Karpas-422 (cell line): Measurements from ENCODE around the gene AGPAT2. TPM values are rescaled to one million over a fixed set of nuclear protein-coding genes. Genes with fewer than 3 reads are reported as not detected.

Source experiments
- DNase-seq: peaks from one replicate; pipeline ENCODE4 v3.0.0-alpha.2; 2015
- H2AFZ ChIP-seq: fragments of 200-600 bp; sonication (generic); 2 replicates; pipeline ENCODE4 v1.6.1; 2014; ENCODE audit warnings: antibody characterized with exemption, low read length, mixed read lengths
- H3K27ac ChIP-seq: fragments of 200-600 bp; sonication (generic); 2 replicates; pipeline ENCODE4 v1.5.1; 2014; ENCODE audit warnings: mild to moderate bottlenecking, low read length, moderate library complexity
- H3K27me3 ChIP-seq: fragments of 200-600 bp; sonication (generic); 2 replicates; pipeline ENCODE4 v1.6.1; 2014; ENCODE audit warnings: low read length, mixed read lengths
- H3K36me3 ChIP-seq: fragments of 200-600 bp; sonication (generic); 2 replicates; pipeline ENCODE4 v1.6.1; 2014; ENCODE audit warnings: low read length, mixed read lengths; ENCODE audit not compliant: insufficient read depth
- H3K4me1 ChIP-seq: fragments of 200-600 bp; sonication (generic); 2 replicates; pipeline ENCODE4 v1.6.1; 2014; ENCODE audit warnings: mild to moderate bottlenecking, low read length, mixed read lengths
- H3K4me2 ChIP-seq: fragments of 200-600 bp; sonication (generic); 2 replicates; pipeline ENCODE4 v1.6.1; 2014; ENCODE audit warnings: low read length, low read depth, mild to moderate bottlenecking; ENCODE audit not compliant: poor library complexity, severe bottlenecking
- H3K4me3 ChIP-seq: fragments of 200-600 bp; sonication (generic); 2 replicates; pipeline ENCODE4 v1.5.1; 2014; ENCODE audit warnings: mild to moderate bottlenecking, antibody characterized with exemption, low read length, mixed read lengths
- H3K79me2 ChIP-seq: fragments of 200-600 bp; sonication (generic); 2 replicates; pipeline ENCODE4 v1.6.1; 2014; ENCODE audit warnings: mild to moderate bottlenecking, low read length, mixed read lengths
- H3K9ac ChIP-seq: fragments of 200-600 bp; sonication (generic); 2 replicates; pipeline ENCODE4 v1.6.0; 2014; ENCODE audit warnings: low read length
- H3K9me2 ChIP-seq: fragments of 200-600 bp; sonication (generic), shearing (Covaris generic); replicated peaks from 2 replicates; pipeline ENCODE4 v1.6.0; 2014; ENCODE audit warnings: mild to moderate bottlenecking, low read length, moderate library complexity; ENCODE audit not compliant: insufficient read depth
- H3K9me3 ChIP-seq: fragments of 300-700, 200-600 bp; sonication (generic); 2 replicates; pipeline ENCODE4 v1.6.1; 2014; ENCODE audit warnings: low read length, mixed read lengths
- H4K20me1 ChIP-seq: fragments of 200-600 bp; sonication (generic); 2 replicates; pipeline ENCODE4 v1.6.1; 2014; ENCODE audit warnings: mild to moderate bottlenecking, antibody characterized with exemption, low read length, low read depth; ENCODE audit not compliant: insufficient read depth
- total RNA-seq: library from RNA; depleted of rRNA; stranded (reverse); fragments of >200 nt; shearing (Covaris generic); gene quantifications from 2 replicates; pipeline ENCODE4 v1.2.3, GENCODE V29; 2014; ENCODE audit warnings: low replicate concordance

Gene AGPAT2
- total RNA-seq, 1 experiment from 2014 or later: 12.3 TPM

DNA sequence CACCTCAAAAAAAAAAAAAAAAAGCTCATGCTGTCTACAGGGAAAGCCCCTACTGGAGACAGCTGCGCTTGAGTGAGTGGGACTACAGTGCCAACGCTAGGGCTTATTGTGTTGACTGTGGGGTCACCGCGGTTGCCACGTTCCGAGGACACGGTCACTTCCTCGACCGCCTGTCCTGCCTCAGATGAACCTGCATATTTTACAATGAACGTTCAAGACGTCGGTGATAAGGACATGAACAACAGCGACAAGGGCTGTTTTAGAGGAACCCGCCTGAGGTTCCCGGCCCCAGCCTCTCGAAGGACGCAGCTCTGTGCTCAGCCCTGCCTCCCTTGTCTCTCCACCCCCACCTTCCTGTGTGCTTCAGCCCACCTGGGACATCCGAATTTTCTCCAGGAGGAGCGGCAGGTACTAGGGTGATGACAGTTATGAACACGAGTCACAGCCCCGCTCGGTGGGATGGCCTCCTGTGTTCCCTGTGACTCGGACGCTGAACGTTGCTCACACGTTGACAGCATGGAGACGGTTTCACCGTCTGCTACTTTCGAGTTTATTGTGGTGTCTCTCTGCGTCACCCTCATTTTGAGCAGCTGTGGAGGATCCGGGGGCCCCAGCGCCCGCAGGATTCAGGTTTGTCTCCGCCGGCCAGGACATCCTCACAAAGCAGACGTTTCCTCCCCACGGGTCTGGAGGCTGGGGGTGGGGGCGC, 13.9 kb upstream of the AGPAT2 start:
- Histone ChIP-seq H4K20me1 (no peaks in the 10 kb centered on the region; the same call in 1 of the 2 replicates), H3K36me3 (no peaks in the 10 kb centered on the region), H3K79me2 (no peaks in the 10 kb centered on the region), H3K4me3 (no peak overlapping the region), H2AFZ (no peak overlapping the region), H3K9me3 (no peaks in the 10 kb centered on the region), H3K9me2 (no peaks in the 10 kb centered on the region), H3K4me1 (no peaks in the 10 kb centered on the region), H3K27me3 (no peaks in the 10 kb centered on the region), H3K27ac (no peak overlapping the region), H3K9ac (no peak overlapping the region), H3K4me2 (no peak overlapping the region)
- no peak for DNase-seq

DNA sequence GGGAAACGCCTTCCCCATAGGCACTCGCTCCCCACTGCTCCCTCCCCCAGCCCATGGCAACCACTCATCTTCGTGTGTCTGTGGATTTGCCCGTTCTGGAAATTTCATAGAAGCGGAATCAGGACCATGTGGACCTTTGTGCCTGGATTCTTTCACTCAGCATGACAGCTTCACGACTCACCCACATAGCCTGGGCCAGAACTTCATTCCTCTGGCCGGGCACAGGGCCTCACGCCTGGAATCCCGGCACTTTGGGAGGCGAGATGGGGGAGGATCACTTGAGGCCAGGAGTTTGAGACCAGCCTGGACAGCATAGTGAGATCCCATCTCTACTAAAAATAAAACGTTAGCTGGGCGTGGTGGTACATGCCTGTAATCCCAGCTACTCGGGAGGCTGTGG, 13.0 kb upstream of the AGPAT2 start:
- Histone ChIP-seq H3K4me1 (no peaks in the 10 kb centered on the region), H3K27ac (no peak overlapping the region), H3K4me3 (no peak overlapping the region)

DNA sequence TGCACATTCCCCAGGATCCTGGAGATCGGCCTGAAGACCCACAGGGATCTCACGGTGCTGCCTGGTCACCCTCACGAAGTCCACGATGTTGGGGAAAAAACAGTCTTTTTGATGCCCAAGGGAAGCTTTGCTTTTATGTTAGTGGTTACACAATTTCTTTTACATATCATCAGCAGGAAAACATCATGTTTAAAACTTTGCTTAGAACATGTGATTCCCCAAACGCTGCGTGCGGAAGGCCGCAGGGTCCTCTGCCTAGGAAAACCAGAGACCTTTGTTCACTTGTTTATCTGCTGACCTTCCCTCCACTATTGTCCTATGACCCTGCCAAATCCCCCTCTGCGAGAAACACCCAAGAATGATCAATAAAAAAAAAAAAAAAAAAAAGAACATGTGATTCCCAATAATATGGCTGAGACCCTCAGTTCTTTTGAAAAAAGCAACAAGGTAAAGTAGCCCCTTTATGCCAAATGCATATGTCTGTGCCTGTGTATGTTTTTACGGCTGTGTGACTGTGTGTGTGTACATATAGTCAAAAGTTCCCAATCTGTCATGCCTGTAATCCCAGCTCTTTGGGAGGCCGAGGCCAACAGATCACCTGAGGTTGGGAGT, 11.5 kb upstream of the AGPAT2 start:
- Histone ChIP-seq H3K27ac (no peak overlapping the region), H4K20me1 (no peaks in the 10 kb centered on the region; the same call in 1 of the 2 replicates), H3K36me3 (no peaks in the 10 kb centered on the region), H3K4me3 (no peak overlapping the region), H2AFZ (no peak overlapping the region), H3K4me1 (no peaks in the 10 kb centered on the region), H3K9ac (no peak overlapping the region), H3K9me2 (no peaks in the 10 kb centered on the region), H3K27me3 (no peaks in the 10 kb centered on the region), H3K9me3 (no peaks in the 10 kb centered on the region), H3K79me2 (no peaks in the 10 kb centered on the region), H3K4me2 (no peak overlapping the region)
- no peak for DNase-seq

More for the DNA sequence above, 13.0 kb upstream of the AGPAT2 start:
- Histone ChIP-seq H3K9me3 (no peaks in the 10 kb centered on the region), H3K79me2 (no peaks in the 10 kb centered on the region), H3K9me2 (no peaks in the 10 kb centered on the region), H3K36me3 (no peaks in the 10 kb centered on the region), H3K9ac (no peak overlapping the region), H3K27me3 (no peaks in the 10 kb centered on the region), H3K4me2 (no peak overlapping the region), H4K20me1 (no peaks in the 10 kb centered on the region; the same call in 1 of the 2 replicates), H2AFZ (no peak overlapping the region)
- DNase-seq: no peak

DNA sequence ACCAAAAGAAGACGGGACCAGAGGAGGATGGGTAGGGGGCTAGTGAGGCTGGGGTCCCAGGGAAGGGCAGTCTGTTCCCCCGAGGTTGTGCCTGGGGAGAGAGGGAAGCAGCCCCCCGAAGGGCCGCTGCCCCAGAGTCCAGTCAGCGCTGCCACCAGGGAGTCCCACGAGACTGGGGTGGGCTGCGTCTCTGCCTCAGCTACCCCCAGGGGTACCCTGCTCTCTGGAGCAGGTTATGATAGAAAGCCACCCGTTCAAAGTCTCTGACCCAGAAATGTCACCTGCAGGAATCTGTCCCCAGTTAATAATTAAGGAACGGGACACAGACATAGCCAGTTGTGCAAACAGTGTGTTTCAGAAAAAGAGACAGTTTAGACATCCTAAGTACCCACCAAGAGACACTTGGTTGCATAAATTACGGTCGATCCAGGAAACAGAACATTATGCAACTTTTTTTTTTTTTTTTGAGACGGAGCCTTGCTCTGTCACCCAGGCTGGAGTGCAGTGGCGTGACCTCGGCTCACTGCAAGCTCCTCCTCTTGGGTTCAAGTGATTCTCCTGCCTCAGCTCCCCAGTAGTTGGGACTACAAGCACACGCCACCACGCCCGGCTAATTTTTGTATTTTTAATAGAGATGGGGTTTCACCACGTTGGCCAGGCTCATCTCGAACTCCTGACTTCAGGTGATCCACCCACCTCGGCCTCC, 10.7 kb upstream of the AGPAT2 start:
- Histone ChIP-seq H3K9me3 (no peaks in the 10 kb centered on the region), H3K27ac (no peak overlapping the region), H3K27me3 (no peaks in the 10 kb centered on the region), H3K9ac (no peak overlapping the region), H2AFZ (no peak overlapping the region), H3K4me3 (no peak overlapping the region), H3K4me2 (no peak overlapping the region), H3K79me2 (no peaks in the 10 kb centered on the region), H3K9me2 (no peaks in the 10 kb centered on the region), H3K4me1 (no peaks in the 10 kb centered on the region), H4K20me1 (no peaks in the 10 kb centered on the region; the same call in 1 of the 2 replicates), H3K36me3 (no peaks in the 10 kb centered on the region)
- no peak for DNase-seq

DNA sequence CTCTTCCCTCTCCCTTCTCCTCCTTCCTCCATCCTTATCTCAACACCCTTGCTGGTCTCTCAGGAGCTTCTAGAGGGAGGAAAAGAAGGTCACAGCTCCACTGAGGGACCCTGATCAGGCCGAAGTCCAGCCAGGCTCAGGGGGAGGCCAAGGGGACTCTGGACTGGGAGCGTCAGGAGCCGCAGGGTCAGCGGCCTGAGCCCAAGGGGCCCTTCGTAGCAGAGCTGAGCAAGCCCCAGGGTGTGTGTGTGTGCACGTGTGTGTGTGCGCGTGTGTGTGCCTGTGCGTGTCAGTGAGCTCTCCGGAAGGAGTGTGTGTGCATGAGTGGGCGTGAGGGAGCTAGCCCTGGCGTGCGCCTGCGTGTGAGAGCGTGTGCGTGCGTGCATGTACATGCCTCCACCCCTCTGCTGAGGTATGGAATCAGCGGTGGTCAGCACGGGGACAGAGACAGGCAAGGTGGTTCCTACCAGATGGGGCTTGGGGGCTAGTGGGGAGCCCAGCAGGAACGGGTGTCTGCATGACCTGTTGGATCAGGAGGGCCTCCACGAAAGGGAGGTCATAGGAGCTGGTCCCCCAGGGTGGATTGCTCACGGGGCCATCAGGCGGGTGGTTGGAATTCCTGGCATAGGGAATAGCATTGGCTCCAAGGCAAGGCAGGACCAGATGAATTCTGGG, 10.0 kb upstream of the AGPAT2 start:
- Histone ChIP-seq H3K27me3 (no peaks in the 10 kb centered on the region), H3K9me2 (no peaks in the 10 kb centered on the region), H3K9ac (no peak overlapping the region), H4K20me1 (no peaks in the 10 kb centered on the region; the same call in 1 of the 2 replicates), H3K27ac (no peak overlapping the region), H3K9me3 (no peaks in the 10 kb centered on the region), H2AFZ (no peak overlapping the region), H3K4me1 (no peaks in the 10 kb centered on the region), H3K4me2 (no peak overlapping the region), H3K36me3 (no peaks in the 10 kb centered on the region), H3K79me2 (no peaks in the 10 kb centered on the region), H3K4me3 (no peak overlapping the region)
- no peak for DNase-seq

DNA sequence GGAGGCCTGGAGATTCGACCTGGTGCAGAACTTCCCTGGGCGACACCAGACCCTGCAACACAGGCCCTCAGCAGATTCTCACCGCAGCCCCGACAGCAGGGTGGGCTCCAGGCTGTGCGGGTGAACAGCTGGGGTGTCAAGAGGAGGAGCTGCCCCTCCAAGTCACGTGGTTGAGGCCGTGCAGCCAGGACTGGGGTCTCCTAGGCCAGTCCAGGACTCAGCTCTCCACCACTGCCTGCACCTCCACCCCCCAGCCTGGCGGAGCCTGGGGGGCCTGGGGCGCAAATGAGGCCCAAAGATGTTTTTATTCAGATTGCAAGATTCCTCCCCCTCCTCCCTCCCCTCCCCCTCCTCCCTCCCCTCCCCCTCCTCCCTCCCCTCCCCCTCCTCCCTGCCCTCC, 9.2 kb upstream of the AGPAT2 start:
- Histone ChIP-seq H3K4me3 (no peak overlapping the region), H3K4me1 (no peaks in the 10 kb centered on the region), H4K20me1 (no peaks in the 10 kb centered on the region; the same call in 1 of the 2 replicates), H3K9me3 (no peaks in the 10 kb centered on the region), H3K27me3 (no peaks in the 10 kb centered on the region), H3K4me2 (no peak overlapping the region), H3K9ac (no peak overlapping the region), H3K27ac (no peak overlapping the region), H3K36me3 (no peaks in the 10 kb centered on the region), H3K9me2 (no peaks in the 10 kb centered on the region), H3K79me2 (no peaks in the 10 kb centered on the region), H2AFZ (no peak overlapping the region)
- DNase-seq: no peak

DNA sequence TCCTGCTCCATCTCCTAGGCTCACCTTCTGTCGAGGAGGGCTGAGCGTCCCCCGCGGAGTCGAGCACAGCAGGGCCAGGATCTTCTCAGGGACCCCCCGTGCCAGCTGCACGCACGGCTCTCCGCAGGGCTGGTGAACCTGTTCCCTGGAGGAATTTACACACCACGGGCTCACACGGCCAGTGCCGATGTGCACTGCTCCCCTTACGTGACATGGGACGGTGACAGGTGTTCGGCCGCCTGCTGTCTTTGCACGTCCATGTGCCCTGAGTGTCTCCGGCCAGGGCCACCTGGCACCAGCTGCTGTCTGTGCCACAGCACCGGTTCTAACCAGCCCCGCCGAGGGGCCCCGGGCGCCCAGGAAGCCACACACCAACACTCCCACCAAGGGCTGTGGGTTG, 8.7 kb upstream of the AGPAT2 start:
- Histone ChIP-seq H3K4me2 (no peak overlapping the region), H4K20me1 (no peaks in the 10 kb centered on the region; the same call in 1 of the 2 replicates), H3K9me3 (no peaks in the 10 kb centered on the region), H3K36me3 (no peaks in the 10 kb centered on the region), H3K4me3 (no peak overlapping the region), H2AFZ (no peak overlapping the region), H3K9me2 (no peaks in the 10 kb centered on the region), H3K79me2 (no peaks in the 10 kb centered on the region), H3K4me1 (no peaks in the 10 kb centered on the region), H3K9ac (no peak overlapping the region), H3K27ac (no peak overlapping the region), H3K27me3 (no peaks in the 10 kb centered on the region)
- no peak for DNase-seq

DNA sequence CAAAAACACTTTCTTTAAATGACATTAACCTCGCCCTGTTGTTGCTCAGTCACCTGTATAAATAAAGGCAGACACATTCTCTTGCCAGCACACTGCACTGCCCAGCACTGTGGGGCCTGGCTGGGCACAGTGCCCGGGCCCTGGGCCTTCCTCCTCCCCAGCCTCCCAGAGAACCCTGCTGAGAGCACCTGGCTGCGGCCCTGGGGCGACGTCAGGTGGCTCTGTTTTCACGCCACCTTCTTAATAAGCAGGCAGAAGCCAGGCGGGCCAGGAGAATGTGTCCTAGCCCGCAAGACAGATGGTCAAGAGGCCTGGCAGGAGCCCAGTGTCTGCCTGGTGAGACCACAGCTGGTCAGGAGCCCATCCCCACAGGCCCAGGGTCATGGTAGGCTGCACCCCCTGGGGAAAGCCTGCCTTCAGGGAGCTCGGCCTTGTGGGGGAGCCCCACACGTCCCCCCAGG, 8.2 kb upstream of the AGPAT2 start:
- Histone ChIP-seq H3K4me3 (no peak overlapping the region), H3K4me2 (no peak overlapping the region), H3K79me2 (no peaks in the 10 kb centered on the region), H3K36me3 (no peaks in the 10 kb centered on the region), H4K20me1 (no peaks in the 10 kb centered on the region; the same call in 1 of the 2 replicates), H3K9me3 (no peaks in the 10 kb centered on the region), H2AFZ (no peak overlapping the region), H3K4me1 (no peaks in the 10 kb centered on the region), H3K9ac (no peak overlapping the region), H3K9me2 (no peaks in the 10 kb centered on the region), H3K27ac (no peak overlapping the region), H3K27me3 (no peaks in the 10 kb centered on the region)
- no peak for DNase-seq
